ENCODE results near the gene DRICH1.
"Not testable (repeated sequence)": the region's sequence is repeated elsewhere in the genome, so short reads cannot be mapped to it uniquely, and the experiment has no call there.

The DRICH1 gene

GRCh38 chr22:23565915-23566704 is 66.0 kb downstream of the DRICH1 start:
- no peak for FAIRE-seq

- FAIRE-seq: no peak
Observed at GRCh38 chr22:23565305-23565914, 66.7 kb downstream of the DRICH1 start.

- no peak for FAIRE-seq
Observed at GRCh38 chr22:23564276-23564675, 67.8 kb downstream of the DRICH1 start.

- no peak for FAIRE-seq
Observed at GRCh38 chr22:23563111-23563510, 69.0 kb downstream of the DRICH1 start.

GRCh38 chr22:23562186-23562585 is 69.9 kb downstream of the DRICH1 start:
- no peak for FAIRE-seq

GRCh38 chr22:23561025-23561510 is 71.1 kb downstream of the DRICH1 start:
- FAIRE-seq: not testable (repeated sequence)

GRCh38 chr22:23560215-23560614 is 71.9 kb downstream of the DRICH1 start:
- not testable (repeated sequence) for FAIRE-seq
